WERI-Rb-1 (cell line): ENCODE data around the gene PTPMT1.

Experiments
- DNase-seq: peaks from one replicate; pipeline ENCODE4 v3.0.0-alpha.2; 2020
- H3K27ac ChIP-seq: fragments of 250-450 bp; sonication (Bioruptor Pico); 2 replicates; pipeline ENCODE4 v1.5.1; 2020; ENCODE audit warnings: mild to moderate bottlenecking, moderate library complexity
- H3K27me3 ChIP-seq: fragments of 250-450 bp; sonication (Bioruptor Pico); 2 replicates; pipeline ENCODE4 v1.5.1; 2021; ENCODE audit warnings: mild to moderate bottlenecking, low read depth, moderate library complexity; ENCODE audit not compliant: insufficient read depth, severe bottlenecking
- H3K36me3 ChIP-seq: fragments of 250-450 bp; sonication (Bioruptor Pico); 2 replicates; pipeline ENCODE4 v1.5.1; 2020; ENCODE audit warnings: mild to moderate bottlenecking, moderate library complexity
- H3K4me3 ChIP-seq: 2 replicates; pipeline ENCODE4 v1.5.1; 2011; ENCODE audit warnings: low read depth, mild to moderate bottlenecking, control low read depth, low read length
- H3K9me3 ChIP-seq: fragments of 250-450 bp; sonication (Bioruptor Pico); 2 replicates; pipeline ENCODE4 v1.5.1; 2021; ENCODE audit warnings: mild to moderate bottlenecking, moderate library complexity; ENCODE audit not compliant: severe bottlenecking
- TF ChIP-seq, protein P1 (sequence below): IDR thresholded peaks from 2 replicates; pipeline ENCODE4 v1.5.1; 2011; ENCODE audit warnings: low read depth, mild to moderate bottlenecking, control low read depth, inconsistent platforms, low read length

Gene PTPMT1

DNA sequence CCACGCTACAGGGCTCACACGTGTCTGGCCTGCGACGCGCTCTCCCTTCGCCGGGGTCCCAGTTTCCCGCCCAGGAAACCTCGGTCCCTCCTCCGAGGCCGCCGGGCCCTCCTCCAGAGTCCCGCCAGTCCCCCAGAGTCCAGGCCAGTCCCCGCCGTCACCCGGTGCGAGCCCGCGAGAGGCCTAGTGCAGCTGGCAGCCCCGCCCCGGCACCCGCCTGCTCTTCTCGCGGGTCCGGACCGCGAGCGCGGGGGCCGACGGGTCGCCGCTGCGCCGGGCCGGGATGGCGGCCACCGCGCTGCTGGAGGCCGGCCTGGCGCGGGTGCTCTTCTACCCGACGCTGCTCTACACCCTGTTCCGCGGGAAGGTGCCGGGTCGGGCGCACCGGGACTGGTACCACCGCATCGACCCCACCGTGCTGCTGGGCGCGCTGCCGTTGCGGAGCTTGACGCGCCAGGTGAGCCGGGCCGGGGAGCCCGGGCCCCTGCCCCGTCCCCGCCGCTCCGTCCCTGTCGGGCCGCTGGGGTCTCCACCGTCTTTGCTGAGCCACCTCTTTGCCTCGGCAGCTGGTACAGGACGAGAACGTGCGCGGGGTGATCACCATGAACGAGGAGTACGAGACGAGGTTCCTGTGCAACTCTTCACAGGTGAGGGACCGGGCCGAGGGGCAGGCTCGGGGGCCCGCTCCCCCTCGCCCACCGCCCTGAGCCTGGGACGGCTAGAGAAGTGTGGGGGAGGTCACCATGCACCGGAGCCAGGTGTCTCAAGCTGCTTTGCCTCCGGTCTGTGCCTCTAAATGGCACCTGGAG, at the start of gene PTPMT1:
Gene PTPMT1 (plus strand): TSS at position 260 of the 809 bp plus-strand sequence. CDS start 24 bp downstream, at position 284.
- peak; percentile 84 for DNase-seq
- Histone ChIP-seq H3K27me3 (no peaks in the 10 kb centered on the region), H3K9me3 (no peaks in the 10 kb centered on the region), H3K27ac (peak within 1 kb of the TSS; percentile 91), H3K36me3 (peaks cover 25% of the 10 kb centered on the region), H3K4me3 (peak within 1 kb of the TSS; percentile 67)
- TF ChIP-seq, protein P1, sequence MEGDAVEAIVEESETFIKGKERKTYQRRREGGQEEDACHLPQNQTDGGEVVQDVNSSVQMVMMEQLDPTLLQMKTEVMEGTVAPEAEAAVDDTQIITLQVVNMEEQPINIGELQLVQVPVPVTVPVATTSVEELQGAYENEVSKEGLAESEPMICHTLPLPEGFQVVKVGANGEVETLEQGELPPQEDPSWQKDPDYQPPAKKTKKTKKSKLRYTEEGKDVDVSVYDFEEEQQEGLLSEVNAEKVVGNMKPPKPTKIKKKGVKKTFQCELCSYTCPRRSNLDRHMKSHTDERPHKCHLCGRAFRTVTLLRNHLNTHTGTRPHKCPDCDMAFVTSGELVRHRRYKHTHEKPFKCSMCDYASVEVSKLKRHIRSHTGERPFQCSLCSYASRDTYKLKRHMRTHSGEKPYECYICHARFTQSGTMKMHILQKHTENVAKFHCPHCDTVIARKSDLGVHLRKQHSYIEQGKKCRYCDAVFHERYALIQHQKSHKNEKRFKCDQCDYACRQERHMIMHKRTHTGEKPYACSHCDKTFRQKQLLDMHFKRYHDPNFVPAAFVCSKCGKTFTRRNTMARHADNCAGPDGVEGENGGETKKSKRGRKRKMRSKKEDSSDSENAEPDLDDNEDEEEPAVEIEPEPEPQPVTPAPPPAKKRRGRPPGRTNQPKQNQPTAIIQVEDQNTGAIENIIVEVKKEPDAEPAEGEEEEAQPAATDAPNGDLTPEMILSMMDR, result no peak

- no peak for DNase-seq
- H3K27ac ChIP-seq, result no peak overlapping the region
- TF ChIP-seq, protein P1, result no peak
- no peaks in the 10 kb centered on the region for H3K27me3 ChIP-seq
- H3K9me3 ChIP-seq, result no peaks in the 10 kb centered on the region
- H3K4me3 ChIP-seq, result no peak overlapping the region
- no peaks in the 10 kb centered on the region; the same call in 1 of the 2 replicates for H3K36me3 ChIP-seq
Measured at GRCh38 chr11:47516155-47516554, 49.2 kb upstream of the PTPMT1 start.

DNA sequence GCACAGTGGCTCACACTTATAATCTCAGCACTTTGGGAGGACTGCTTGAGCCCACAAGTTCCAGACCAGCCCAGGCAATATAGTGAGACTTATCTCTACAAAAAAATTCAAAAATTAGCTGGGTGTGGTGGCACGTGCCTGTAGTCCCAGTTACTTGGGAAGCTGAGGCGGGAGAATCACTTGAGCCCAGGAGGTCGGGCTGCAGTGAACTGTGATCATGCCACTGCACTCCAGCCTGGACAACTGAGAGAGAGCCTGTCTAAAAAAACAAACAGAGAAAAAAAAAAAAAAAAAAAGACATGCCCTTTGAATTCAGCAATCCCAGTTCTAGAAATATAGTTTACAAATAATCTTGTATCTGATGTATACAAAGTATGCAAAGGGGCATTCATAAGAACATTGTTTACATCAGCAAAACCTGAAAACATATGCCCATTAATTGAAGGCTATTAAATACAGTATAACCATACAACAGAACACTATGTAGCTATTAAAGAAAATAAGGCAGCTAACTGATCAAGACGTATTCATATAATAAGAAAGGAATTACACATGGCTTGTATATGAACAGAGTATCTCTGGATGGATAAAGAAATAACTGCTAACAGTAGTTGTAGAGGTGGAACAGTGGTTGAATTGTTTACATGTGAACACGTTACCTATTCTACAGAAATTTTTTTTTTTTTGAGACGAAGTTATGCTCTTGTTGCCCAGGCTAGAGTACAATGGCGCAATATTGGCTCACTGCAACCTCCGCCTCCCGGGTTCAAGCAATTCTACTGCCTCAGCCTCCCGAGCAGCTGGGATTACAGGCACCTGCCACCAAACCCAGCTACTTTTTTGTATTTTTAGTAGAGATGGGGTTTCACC, 48.2 kb upstream of the PTPMT1 start:
- Histone ChIP-seq H3K4me3 (no peak overlapping the region), H3K9me3 (no peaks in the 10 kb centered on the region)
- TF ChIP-seq, protein P1, result no peak

DNA sequence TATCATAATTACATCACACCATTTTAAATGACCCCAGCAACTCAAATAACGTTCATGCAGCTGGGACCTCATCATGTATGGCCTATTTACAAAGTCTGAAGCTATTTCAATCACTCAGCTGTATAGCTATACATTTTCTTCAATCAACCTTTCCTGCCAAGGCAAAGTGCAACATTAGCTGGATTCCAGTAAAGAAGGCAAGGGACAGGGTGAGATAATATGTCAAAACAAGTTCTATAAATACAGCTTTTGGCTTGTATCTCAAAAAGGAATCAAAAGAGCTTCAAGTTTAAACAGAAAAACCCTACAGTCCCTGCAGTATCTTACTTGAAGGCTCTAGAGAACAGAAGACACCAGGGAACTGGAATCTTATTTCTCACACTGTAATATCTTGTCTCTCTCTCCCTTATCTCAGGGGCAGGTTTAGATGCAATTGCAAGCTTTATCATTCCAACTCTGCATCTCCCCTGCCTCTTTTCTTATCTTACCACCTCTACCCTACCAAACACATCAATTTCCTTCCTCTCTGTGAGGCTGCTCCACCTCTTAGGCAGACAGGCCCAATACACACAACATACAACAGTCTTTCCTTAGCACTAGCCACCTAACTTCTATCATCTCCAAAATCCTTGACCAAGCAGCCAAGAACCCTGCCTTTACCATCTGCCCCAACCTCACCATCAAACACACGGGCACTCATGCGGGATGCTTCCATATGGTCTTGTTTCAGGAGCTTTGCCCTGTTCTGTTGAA, 47.0 kb upstream of the PTPMT1 start:
- no peak overlapping the region for H3K27ac ChIP-seq
- TF ChIP-seq, protein P1, result no peak
- no peak for DNase-seq
- H3K9me3 ChIP-seq, result no peaks in the 10 kb centered on the region
- H3K4me3 ChIP-seq, result no peak overlapping the region
- no peaks in the 10 kb centered on the region for H3K27me3 ChIP-seq
- H3K36me3 ChIP-seq, result no peaks in the 10 kb centered on the region; the same call in none of the 2 replicates

More for the DNA sequence above, 48.2 kb upstream of the PTPMT1 start:
- Histone ChIP-seq H3K36me3 (no peaks in the 10 kb centered on the region; the same call in 1 of the 2 replicates), H3K27ac (no peak overlapping the region), H3K27me3 (no peaks in the 10 kb centered on the region)
- no peak for DNase-seq

- H3K4me3 ChIP-seq, result no peak overlapping the region
- H3K36me3 ChIP-seq, result peaks cover 7% of the 10 kb centered on the region
- H3K27me3 ChIP-seq, result no peaks in the 10 kb centered on the region
- TF ChIP-seq, protein P1, result no peak
- no peak for DNase-seq
- H3K27ac ChIP-seq, result no peak overlapping the region
- H3K9me3 ChIP-seq, result no peaks in the 10 kb centered on the region
Measured at GRCh38 chr11:47523490-47524225, 41.7 kb upstream of the PTPMT1 start.
